Neutrophil (primary cell): Measurements from ENCODE around the gene GALNS.

Source experiments
- H3K27ac ChIP-seq: fragments of 200-600 bp; sonication (generic); 2 replicates; pipeline ENCODE4 v1.5.1; 2016; ENCODE audit warnings: mild to moderate bottlenecking, moderate library complexity
- H3K27me3 ChIP-seq: fragments of 200-600 bp; sonication (generic); 2 replicates; pipeline ENCODE4 v1.6.0; 2016; ENCODE audit warnings: mild to moderate bottlenecking
- H3K36me3 ChIP-seq: fragments of 200-600 bp; sonication (generic); 2 replicates; pipeline ENCODE4 v1.5.1; 2017
- H3K4me1 ChIP-seq, 2 experiments: fragments of 200-600 bp in 1 of 2; sonication (generic) in 1 of 2; 1 replicate in 1 of 2; 2 replicates in 1 of 2; pipeline versions ENCODE4 v1.5.1 to v1.6.1; 2013 to 2016; ENCODE audit warnings: low read depth in 1 of 2, low read length in 1 of 2, mild to moderate bottlenecking in 1 of 2, moderate library complexity in 1 of 2; ENCODE audit not compliant: control insufficient read depth in 1 of 2, insufficient read depth in 1 of 2
- H3K4me3 ChIP-seq, 2 experiments: fragments of 200-600 bp in 1 of 2; sonication (generic) in 1 of 2; 1 replicate in 1 of 2; 2 replicates in 1 of 2; pipeline ENCODE4 v1.5.1; 2013 to 2016; ENCODE audit warnings: low read depth in 1 of 2, low read length in 1 of 2, mild to moderate bottlenecking in 1 of 2, moderate library complexity in 1 of 2
- H3K9me3 ChIP-seq: fragments of 200-600 bp; sonication (generic); 2 replicates; pipeline ENCODE4 v1.5.1; 2016
- CTCF ChIP-seq: fragments of 200-600 bp; sonication (generic); IDR thresholded peaks from 2 replicates; pipeline ENCODE4 v1.5.1; 2016; ENCODE audit warnings: antibody characterized with exemption

The GALNS gene

GRCh38 chr16:88771294-88771772 lies 85.4 kb downstream of the GALNS start:
- Histone ChIP-seq H3K36me3 (no peaks in the 10 kb centered on the region), H3K27me3 (no peaks in the 10 kb centered on the region), H3K9me3 (no peaks in the 10 kb centered on the region), H3K27ac (no peak overlapping the region), H3K4me3 (peak overlapping the region; percentile 12 to 38), H3K4me1 (peaks cover 11 to 21% of the 10 kb centered on the region in 2 experiments)
- TF ChIP-seq CTCF = no peak

DNA sequence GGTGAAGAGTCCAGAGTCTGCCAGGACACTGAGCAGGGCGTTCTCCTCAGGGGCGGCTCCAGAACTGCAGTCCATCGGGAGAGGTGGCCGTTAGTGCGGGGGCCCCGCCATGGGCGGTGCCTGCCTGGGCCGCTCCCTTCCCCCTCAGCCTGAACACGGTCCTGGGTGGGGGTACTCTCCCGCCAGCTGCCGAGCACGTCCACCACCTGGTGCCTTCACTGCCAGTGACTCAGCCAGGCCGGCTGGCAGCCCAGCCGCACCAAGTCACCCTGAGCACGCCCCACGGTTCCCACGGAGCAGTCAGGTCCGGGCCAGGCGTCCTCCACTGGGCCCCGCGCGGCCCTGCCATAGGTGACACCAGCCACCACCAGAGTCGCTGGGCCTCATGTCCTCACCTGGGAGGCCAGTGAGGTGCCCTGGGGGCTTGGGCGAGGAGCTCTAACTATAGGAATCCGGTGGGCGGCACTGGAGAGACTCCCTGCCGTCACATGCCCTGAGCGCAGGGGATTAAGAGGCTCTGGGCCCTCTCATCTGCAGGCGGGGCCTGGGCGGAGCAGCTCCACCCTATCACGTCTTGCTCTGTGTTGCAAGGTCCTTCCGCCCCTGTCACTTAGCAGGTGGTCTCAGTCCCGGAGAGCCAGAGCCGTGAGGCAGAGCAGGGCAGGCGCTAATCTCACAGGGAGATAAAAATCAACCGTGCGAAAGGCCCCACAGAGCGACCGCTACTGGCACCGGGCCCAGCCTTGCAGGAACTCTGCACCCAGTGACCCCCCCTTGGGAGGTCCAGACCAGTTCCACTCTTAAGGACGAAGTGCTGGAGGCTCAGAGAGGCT lies 86.1 kb downstream of the GALNS start:
- Histone ChIP-seq H3K4me1 (peaks cover 11 to 21% of the 10 kb centered on the region in 2 experiments), H3K27ac (no peak overlapping the region), H3K27me3 (no peaks in the 10 kb centered on the region), H3K9me3 (no peaks in the 10 kb centered on the region), H3K4me3 (peak overlapping the region; percentile 12 to 38), H3K36me3 (no peaks in the 10 kb centered on the region)
- TF ChIP-seq CTCF = no peak

DNA sequence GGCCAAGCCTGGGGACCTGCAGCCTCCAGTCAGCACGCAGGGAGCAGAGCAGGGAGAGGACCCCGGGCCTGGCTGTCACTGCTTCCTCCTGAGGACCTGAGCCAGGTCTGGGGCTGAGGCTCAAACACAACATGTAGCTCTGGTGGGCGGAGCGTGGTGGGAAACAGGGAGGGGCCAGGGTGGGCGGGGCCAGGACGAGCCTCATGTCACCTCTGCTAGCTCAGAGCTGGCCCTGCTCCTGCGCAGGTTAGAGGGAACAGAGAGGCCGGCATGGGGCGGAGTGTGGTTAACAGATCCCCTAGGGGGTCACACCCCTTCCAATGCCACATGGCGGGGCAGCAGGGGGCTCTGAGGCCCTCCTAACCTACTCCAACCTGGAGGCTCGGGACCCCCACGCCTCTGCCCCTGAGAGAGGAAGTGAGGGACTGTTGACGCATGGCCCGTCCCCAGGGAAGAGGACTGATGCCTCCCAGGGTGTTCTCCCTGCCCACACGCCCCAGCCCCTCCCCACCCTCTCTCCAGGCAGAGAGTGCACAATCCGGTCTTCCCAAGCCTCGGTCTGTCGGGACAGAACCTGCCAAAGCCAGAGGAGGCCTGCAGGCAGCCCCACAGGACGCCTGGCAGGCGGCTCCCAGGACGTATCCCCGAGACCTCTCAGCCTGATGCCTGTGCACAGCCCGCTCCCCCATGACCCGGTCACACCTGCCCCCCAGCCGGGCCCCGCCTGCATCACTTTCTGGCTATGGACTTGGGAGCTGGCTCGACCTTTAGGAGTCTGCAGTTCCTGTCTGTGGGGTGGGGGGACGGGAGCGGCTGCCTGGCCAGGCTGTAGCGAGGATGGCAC lies 86.9 kb downstream of the GALNS start:
- Histone ChIP-seq H3K4me3 (no peak overlapping the region), H3K27ac (no peak overlapping the region), H3K36me3 (no peaks in the 10 kb centered on the region), H3K4me1 (peaks cover 11 to 21% of the 10 kb centered on the region in 2 experiments), H3K9me3 (no peaks in the 10 kb centered on the region), H3K27me3 (no peaks in the 10 kb centered on the region)
- TF ChIP-seq CTCF = no peak

DNA sequence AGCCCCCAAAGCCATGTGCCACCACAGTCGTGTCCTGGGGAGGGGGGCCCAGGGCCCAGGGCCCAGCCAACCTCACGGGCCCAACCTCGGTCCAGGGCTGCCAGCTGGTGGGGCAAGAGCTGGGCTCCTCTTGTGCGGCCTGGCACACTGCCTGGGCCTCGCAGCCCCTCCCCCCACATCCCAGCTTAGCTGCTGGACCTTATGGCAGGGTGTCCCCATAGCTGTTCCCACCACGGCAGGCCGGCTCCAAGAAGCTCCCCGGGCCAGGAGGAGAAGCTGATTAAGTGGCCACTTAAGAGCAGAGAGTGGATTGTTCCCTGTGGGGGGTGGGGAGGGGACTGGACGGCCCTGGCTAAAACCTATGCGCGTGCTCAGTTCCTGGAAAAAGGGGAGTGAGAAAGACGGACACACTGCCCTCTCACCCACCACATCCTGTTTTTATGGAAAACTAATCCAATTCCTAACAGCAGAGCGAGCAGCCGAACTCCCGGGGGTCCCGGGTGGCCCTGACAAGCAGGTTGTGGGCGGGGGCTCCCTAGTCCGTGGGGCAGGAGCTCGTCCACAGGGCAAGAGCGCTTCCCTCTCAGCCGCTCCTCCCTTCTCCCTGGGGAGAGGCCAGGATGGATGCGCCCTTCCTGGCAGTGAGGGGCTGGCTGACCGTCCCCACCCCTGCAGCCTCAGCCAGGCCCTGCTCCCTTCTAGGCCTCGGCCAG lies 88.5 kb downstream of the GALNS start:
- no peaks in the 10 kb centered on the region for H3K27me3 ChIP-seq
- H3K36me3 ChIP-seq = no peaks in the 10 kb centered on the region
- H3K4me1 ChIP-seq = peaks cover 11 to 21% of the 10 kb centered on the region in 2 experiments
- H3K27ac ChIP-seq = no peak overlapping the region
- TF ChIP-seq CTCF = no peak
- no peak overlapping the region for H3K4me3 ChIP-seq
- H3K9me3 ChIP-seq = no peaks in the 10 kb centered on the region

- no peak overlapping the region for H3K4me3 ChIP-seq
- no peak overlapping the region for H3K27ac ChIP-seq
- no peak for TF ChIP-seq CTCF
- H3K4me1 ChIP-seq = peaks cover 11 to 21% of the 10 kb centered on the region in 2 experiments
- no peaks in the 10 kb centered on the region for H3K27me3 ChIP-seq
- H3K36me3 ChIP-seq = no peaks in the 10 kb centered on the region
- no peaks in the 10 kb centered on the region for H3K9me3 ChIP-seq
These were observed 89.1 kb downstream of the GALNS start for GRCh38 chr16:88767546-88768070.
